ENCODE measurements around the gene DIRAS1.
"Not testable (repeated sequence)": the region's sequence is repeated elsewhere in the genome, so short reads cannot be mapped to it uniquely, and the experiment has no call there.

DIRAS1 gene

GRCh38 chr19:2717638-2718541 lies 3.3 kb downstream of the DIRAS1 start:
- Histone ChIP-seq H3K9me3 (0 out of 2 replicates have a peak, but pooled peaks cover 5% of the 10 kb centered on the region), H3K36me3 (peaks cover 14% of the 10 kb centered on the region), H3K4me1 (peaks cover 2% of the 10 kb centered on the region), H3K4me3 (ENCODE audit: low read depth, low read length) (no peak overlapping the region), H3K27me3 (no peaks in the 10 kb centered on the region)
- TF ChIP-seq CTCF (IDR thresholded peaks at IDR 0.05; ENCODE audit: low read depth, low read length), result no peak
- no peak for DNase-seq

GRCh38 chr19:2716722-2717637 lies 4.2 kb downstream of the DIRAS1 start:
- Histone ChIP-seq H3K27me3 (no peaks in the 10 kb centered on the region), H3K4me3 (ENCODE audit: low read depth, low read length) (no peak overlapping the region), H3K4me1 (no peaks in the 10 kb centered on the region), H3K36me3 (peaks cover 14% of the 10 kb centered on the region), H3K9me3 (0 out of 2 replicates have a peak, but pooled peaks cover 5% of the 10 kb centered on the region)
- no peak for DNase-seq
- no peak for TF ChIP-seq CTCF (IDR thresholded peaks at IDR 0.05; ENCODE audit: low read depth, low read length)

GRCh38 chr19:2716275-2716650 lies 4.9 kb downstream of the DIRAS1 start:
- TF ChIP-seq CTCF (IDR thresholded peaks at IDR 0.05; ENCODE audit: low read depth, low read length), result no peak
- no peaks in the 10 kb centered on the region for H3K4me1 ChIP-seq
- H3K9me3 ChIP-seq, result 0 out of 2 replicates have a peak, but pooled peaks cover 5% of the 10 kb centered on the region
- no peaks in the 10 kb centered on the region for H3K27me3 ChIP-seq
- H3K36me3 ChIP-seq, result peaks cover 14% of the 10 kb centered on the region
- no peak overlapping the region for H3K4me3 ChIP-seq (ENCODE audit: low read depth, low read length)
- DNase-seq, result no peak

GRCh38 chr19:2715470-2716274 lies 5.5 kb downstream of the DIRAS1 start:
- Histone ChIP-seq H3K4me3 (ENCODE audit: low read depth, low read length) (no peak overlapping the region), H3K36me3 (peaks cover 14% of the 10 kb centered on the region), H3K9me3 (0 out of 2 replicates have a peak, but pooled peaks cover 5% of the 10 kb centered on the region), H3K4me1 (no peaks in the 10 kb centered on the region), H3K27me3 (no peaks in the 10 kb centered on the region)
- no peak for DNase-seq
- no peak for TF ChIP-seq CTCF (IDR thresholded peaks at IDR 0.05; ENCODE audit: low read depth, low read length)

- TF ChIP-seq CTCF (IDR thresholded peaks at IDR 0.05; ENCODE audit: low read depth, low read length), result no peak
These were observed 6.5 kb downstream of the DIRAS1 start for GRCh38 chr19:2714531-2715269.

GRCh38 chr19:2714102-2714501 lies 7.1 kb downstream of the DIRAS1 start:
- not testable (repeated sequence) for DNase-seq; H3K4me3 ChIP-seq (ENCODE audit: low read depth, low read length); H3K9me3 ChIP-seq; H3K4me1 ChIP-seq; H3K27me3 ChIP-seq
- peaks cover 14% of the 10 kb centered on the region for H3K36me3 ChIP-seq

More at GRCh38 chr19:2714531-2715269, 6.5 kb downstream of the DIRAS1 start:
- H3K4me1 ChIP-seq, result no peaks in the 10 kb centered on the region
- H3K9me3 ChIP-seq, result 0 out of 2 replicates have a peak, but pooled peaks cover 5% of the 10 kb centered on the region
- H3K27me3 ChIP-seq, result no peaks in the 10 kb centered on the region
- H3K4me3 ChIP-seq (ENCODE audit: low read depth, low read length), result no peak overlapping the region
- no peak for DNase-seq
- peaks cover 14% of the 10 kb centered on the region for H3K36me3 ChIP-seq

- not testable (repeated sequence) for H3K27me3 ChIP-seq; H3K4me3 ChIP-seq (ENCODE audit: low read depth, low read length)
- H3K36me3 ChIP-seq, result peaks cover 14% of the 10 kb centered on the region
These were observed 8.0 kb downstream of the DIRAS1 start for GRCh38 chr19:2713170-2713569.

More at GRCh38 chr19:2713170-2713569, 8.0 kb downstream of the DIRAS1 start:
- not testable (repeated sequence) for H3K9me3 ChIP-seq, DNase-seq, H3K4me1 ChIP-seq

All from BE2C (cell line).